Activated T-cell treated with anti-CD3 and anti-CD28 coated beads for 1 hour (primary cell): Measurements from ENCODE around the gene HCN2.

Experiments
- DNase-seq: peaks from one replicate; pipeline ENCODE4 v3.0.0-alpha.2; 2020; ENCODE audit warnings: low read depth

The HCN2 gene

DNA sequence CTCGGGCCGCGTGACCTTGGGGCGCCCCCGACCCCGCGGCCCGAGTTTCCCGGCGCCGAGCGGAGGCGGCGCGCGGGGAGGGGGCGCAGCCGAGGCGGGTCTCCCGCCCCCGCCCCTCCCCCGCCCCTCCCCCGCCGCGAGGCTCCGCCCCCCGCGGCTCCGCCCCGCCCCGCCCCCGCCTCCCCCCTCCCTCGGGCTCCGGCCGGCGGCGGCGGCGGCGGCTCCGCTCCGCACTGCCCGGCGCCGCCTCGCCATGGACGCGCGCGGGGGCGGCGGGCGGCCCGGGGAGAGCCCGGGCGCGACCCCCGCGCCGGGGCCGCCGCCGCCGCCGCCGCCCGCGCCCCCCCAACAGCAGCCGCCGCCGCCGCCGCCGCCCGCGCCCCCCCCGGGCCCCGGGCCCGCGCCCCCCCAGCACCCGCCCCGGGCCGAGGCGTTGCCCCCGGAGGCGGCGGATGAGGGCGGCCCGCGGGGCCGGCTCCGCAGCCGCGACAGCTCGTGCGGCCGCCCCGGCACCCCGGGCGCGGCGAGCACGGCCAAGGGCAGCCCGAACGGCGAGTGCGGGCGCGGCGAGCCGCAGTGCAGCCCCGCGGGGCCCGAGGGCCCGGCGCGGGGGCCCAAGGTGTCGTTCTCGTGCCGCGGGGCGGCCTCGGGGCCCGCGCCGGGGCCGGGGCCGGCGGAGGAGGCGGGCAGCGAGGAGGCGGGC lies at the start of gene HCN2:
Gene HCN2, plus strand, starts transcription at position 189 of the 703 bp plus-strand sequence. Its CDS starts 65 bp downstream, at position 254.
- no peak for DNase-seq

DNA sequence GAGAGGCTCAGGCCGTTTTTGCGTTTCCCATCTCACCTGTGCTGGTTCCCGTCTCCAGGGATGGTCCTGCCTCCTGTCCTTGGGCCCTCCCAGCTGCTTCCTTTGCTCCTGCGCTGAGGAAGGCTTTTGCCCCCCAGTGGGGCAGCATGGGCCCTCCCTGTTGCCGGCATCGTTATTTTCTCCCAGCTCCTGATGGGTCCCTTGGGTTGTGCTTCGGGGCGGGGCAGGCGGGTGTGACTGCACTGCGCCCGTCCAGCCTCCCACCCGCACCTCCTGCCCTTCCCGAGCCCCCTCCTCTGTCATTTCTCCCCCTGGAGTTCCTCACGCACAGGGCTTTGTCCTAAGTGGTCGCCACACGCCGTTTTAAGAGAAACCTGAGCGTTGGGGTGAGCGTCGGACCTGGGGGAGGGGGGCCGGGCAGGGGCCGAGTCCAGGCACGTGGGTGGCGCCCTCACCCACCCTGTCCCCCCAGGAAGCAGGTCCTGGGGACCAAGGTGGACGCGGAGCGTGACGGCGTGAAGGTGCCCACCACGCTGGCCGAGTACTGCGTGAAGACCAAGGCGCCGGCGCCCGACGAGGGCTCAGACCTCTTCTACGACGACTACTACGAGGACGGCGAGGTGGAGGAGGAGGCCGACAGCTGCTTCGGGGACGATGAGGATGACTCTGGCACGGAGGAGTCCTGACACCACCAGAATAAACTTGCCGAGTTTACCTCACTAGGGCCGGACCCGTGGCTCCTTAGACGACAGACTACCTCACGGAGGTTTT lies 48.6 kb upstream of the HCN2 start:
- no peak for DNase-seq

- no peak for DNase-seq
Observed at GRCh38 chr19:541699-542098, 48.0 kb upstream of the HCN2 start.

DNA sequence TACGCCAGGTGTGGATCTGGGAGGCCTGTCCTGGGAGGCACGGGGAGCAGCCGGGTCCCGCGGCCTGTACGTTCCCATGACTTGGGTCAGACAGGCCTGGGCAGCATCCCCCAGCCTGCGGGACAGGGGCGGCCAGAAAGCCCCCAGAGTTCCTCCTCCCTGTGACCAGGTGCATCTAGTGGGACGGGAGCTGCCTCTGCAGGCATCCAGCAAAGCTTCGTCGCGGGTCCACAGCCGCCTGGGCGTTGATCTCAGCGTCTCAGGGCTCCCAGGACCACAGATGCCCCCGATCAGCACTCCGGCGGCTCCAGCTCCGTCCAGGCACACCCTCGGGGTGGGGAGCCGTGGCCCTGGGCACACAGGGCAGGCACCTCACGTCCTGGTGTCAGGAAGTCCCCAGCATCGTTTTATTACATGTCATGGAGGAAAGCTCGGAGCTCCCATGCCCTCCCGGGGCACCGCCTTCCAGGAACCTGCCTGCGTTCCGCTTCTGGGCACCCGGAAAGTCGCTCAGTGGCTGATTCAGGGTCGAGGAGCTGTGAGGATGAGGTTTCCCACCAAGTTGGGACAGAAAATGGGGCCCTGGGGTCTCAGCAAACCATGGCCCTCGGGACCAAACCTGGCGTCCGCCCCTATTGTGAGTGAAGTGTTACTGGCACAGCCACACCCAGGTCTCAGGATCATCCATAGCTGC lies 47.4 kb upstream of the HCN2 start:
- DNase-seq: no peak

DNA sequence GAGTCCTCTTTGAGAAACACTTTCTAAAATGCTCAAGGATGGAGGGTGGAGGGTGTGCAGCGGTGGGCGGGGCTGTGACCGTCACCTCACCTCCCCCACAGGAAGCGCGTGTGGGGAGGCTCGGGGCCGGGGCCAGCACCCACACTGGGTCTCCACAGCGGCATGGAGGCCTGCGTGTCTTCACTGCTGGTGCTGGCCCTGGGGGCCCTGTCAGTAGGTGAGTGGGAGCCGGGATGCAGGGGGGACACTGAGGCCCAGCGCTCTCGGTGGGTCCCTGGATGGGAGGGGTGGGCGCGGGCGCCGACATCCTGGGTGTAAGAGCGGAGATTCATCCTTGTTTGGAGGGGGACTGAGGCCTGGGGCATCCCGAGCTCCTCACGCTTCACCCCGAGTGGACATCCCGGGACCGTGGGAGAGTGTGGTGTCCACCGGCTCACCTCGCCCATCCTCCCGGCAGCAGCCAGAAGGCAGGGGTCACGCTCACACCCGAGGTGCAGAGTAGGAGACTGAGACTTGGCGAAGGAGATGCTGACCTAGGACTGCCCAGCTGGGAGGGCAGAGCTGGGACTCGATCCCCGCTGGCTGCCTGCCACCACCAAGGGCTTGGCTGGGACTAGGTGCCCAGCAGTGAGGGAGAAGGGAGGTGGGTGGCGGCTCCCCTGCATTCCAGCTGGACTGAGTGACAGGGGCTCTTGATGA lies 45.6 kb upstream of the HCN2 start, which contains the start of gene GZMM:
Gene GZMM, plus strand, starts transcription at position 144 of the 699 bp plus-strand sequence. Its CDS starts 19 bp downstream, at position 163.
- peak; percentile 68 for DNase-seq

DNA sequence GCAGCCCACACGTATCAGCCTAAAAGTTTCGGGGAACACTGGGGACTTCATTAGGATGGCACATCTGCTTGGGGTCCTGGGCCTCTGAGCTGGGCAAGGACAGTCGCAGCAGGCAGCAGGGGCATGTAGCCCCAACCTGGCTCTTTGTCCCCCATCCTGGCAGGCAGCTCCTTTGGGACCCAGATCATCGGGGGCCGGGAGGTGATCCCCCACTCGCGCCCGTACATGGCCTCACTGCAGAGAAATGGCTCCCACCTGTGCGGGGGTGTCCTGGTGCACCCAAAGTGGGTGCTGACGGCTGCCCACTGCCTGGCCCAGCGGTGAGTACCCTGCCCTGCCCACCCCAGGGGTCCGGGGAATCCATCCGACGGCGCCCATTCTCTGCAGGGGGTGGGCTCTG lies 42.6 kb upstream of the HCN2 start:
- no peak for DNase-seq

DNA sequence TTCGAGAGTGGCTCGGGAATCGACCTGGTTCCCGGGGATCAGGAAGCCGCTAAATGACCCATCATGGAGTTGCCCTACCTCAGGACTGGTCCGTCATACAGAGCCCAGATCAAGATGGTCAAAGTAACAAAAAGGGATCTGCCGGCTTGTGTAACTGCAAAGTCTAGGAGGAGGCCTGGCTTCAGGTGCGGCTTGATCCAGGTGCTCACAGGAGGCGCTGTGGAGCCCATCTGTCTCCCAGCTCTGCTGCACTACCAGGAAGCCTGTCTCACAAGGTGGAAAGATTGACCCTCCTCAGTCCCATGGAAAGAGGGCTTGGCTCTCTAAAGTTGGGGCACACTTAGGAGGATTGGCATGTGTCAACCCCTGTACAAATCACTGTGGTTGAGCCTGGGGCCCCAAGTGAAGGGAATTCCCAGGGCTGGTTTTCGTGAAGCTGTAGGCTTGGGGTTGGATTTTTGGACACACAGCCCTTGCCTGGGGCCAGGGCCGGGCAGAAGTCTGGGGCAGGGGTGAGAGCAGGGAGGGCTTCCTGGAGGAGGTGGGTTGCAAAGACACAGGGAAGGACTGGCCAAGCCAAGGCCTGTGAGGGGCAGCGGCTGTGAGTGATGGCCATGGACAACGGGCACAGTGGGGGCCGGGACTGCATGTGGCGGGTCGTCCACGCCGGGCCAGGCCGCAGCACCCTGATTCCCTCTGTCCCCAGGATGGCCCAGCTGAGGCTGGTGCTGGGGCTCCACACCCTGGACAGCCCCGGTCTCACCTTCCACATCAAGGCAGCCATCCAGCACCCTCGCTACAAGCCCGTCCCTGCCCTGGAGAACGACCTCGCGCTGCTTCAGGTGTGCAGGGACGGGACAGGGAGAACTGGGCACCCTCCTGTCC lies 41.6 kb upstream of the HCN2 start:
- no peak for DNase-seq

DNA sequence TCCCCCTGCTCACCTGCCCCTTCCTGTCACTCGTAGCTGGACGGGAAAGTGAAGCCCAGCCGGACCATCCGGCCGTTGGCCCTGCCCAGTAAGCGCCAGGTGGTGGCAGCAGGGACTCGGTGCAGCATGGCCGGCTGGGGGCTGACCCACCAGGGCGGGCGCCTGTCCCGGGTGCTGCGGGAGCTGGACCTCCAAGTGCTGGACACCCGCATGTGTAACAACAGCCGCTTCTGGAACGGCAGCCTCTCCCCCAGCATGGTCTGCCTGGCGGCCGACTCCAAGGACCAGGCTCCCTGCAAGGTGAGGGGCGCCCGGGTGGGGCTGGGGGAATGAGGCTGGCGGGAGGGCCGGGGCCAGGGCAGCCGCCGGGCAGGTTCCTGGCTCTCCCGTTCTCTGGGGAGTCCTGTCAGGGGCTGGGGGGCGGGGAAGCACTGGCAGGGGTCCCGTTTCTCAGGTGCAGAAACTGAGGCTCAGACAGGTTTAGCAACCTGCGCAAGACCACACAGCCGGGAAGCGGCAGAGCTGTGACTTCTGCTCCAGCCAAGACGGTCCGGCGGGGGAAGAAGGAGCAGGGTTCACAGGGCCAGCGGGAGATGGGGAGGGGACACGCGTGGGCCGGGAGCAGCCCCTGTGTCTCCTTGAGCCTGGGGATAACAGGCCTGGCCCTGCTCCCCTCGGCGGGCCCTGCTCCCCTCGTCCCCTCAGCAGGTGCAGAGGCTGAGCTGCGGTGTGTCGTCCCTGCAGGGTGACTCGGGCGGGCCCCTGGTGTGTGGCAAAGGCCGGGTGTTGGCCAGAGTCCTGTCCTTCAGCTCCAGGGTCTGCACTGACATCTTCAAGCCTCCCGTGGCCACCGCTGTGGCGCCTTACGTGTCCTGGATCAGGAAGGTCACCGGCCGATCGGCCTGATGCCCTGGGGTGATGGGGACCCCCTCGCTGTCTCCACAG lies 40.5 kb upstream of the HCN2 start:
- no peak for DNase-seq

DNA sequence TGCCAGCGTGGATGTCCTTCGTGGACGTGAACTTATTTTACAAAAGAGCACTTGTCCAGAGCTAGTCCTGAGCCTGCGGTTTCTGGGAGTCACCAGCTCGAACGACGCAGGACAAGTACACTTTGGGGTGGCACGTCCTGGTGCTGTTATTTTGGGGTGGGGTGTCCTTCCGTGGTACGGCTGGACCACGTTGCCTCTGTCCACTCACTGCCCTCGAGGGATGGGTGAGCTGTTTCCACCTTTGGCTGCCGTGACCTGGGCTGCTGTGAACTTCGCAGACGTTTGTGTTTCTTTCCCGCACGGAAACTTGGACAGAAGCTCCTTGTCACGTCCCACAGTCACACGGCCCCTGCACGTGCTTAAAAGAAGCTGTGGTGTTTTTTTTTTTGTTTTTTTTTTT lies 34.9 kb upstream of the HCN2 start:
- no peak for DNase-seq

DNA sequence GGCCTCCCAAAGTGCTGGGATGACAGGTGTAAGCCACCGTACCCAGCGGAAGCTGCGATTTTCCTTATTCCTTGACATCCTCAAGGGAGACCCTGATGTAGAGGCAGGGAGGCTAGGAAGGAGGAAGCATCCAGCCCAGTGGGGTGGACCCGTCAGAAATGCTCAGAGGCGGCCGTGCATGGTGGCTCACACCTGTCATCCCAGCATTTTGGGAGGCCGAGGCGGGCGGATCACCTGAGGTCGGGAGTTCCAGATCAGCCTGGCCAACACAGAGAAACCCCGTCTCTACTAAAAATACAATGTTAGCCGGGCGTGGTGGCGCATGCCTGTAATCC lies 34.2 kb upstream of the HCN2 start:
- no peak for DNase-seq

DNA sequence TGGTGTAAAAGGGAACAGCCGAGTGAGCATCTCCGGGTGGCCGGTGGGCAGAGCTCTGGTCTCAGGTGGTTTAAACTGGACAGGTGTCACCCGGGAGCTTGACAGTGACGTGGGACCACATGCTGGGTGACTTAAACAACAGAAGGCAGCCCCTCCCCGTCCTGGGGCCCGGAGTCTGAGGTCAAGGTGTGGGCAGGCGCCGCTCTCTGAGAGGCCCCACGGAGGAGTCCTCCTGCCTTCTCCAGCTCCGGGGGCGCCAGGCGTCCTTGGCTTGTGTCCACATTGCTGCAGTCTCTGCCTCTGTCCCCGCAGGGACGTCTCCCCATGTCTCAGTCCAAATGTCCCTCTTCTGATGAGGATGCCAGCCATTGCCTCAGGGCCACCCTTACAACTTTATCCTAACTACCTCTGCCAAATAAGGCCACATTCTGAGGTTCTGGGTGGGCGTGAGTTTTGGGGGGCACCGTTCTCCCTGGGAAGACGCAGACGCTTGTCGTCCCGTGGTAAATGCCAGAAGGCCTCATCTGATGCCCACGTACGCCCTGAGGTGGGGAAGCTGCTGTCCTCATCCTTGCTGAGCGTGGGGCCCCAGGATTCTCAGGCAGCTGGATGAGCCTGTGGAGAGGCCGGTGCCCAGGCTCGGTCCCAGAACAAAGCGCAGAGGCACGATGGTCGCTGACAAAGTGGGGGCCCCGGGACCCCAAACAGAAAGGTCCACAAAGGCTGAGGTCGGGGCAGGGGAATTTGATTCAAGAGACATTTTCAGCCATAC lies 32.9 kb upstream of the HCN2 start:
- DNase-seq: no peak

GRCh38 chr19:558770-559439 lies 30.8 kb upstream of the HCN2 start:
- DNase-seq: no peak

DNA sequence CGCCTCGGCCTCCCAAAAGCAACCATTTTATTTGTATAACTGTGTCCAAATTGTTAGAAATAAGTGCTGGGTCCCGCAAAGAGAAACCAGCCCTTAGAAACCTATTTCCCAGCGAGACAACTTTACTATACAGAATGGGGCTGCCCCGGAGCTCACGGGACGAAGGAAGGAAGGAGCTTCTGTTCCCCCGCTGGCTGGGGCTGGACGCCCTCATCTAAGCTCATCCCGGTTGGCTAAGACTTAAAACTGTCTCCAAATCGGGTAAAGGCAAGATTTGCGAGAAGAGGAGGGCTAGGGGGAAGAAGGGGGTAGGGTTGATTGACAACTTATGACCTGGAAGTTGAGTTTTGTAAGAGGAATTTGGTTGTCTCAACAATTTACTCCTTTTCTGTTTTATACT lies 29.6 kb upstream of the HCN2 start:
- DNase-seq: no peak

DNA sequence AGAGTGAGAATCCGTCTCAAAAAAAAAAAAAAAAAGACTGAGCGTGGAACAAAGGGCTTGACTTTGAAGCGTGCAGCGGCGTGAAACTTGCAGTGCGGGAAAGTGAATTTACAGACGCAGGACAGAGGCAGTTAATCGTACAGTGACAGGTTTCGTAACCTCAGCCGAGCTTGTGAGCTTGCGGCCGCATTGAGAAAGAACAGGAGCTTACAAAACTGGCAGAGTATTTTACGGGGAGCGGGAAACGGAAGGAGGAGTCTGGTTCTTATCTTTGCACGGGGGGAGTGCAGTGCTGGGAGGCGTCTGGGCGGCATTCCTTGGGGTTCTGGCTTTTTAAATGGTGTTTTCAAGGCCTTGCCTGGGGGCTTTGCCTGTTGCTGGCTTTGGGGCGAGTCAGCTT lies 23.3 kb upstream of the HCN2 start:
- DNase-seq: no peak

DNA sequence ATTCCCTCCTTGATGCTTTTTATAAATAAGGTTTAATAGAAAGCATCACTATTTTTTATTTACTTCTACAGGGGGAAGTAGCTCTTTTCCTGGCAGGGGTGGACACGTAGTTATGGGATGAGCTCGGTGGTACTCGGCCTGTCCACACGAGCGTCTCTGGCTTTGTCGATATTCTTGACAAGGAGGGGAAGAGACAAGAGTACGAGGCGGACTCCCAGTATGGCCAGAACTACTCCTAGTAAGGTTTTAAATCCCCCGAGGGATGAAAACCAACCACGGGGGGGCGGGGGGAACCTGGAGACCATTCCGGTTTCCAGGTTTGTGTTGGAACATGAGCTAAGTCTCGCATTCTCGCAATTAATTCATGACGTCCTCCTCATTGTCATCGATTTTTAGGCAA lies 22.8 kb upstream of the HCN2 start:
- DNase-seq: no peak

DNA sequence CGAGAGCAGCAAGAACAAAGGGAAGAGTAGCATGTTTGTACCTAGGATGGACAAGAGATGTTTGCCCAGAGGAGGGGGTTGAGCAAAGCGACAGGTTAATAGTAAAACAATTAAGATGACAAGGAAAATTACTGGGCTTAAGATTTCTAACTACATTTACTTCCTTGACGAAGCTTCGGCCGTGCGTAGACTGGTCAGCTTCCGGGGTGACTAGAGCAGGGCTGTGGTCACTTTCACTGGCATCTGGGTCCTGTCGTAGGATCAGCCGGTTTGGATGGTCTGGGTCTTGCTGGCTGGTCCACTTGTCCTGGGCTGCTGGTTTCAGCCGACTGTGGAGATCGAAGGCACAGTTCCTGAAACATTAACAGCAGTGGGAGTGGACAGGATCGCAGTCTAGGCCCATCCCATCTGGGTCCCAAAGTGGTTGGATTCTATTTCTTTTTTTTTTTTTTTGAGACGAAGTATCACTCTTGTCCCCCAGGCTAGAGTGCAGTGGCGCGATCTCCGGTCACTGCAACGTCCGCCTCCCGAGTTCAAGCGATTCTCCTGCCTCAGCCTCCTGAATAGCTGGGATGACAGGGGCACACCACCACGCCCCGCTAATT lies 22.3 kb upstream of the HCN2 start:
- no peak for DNase-seq

GRCh38 chr19:570251-570686 lies 19.4 kb upstream of the HCN2 start:
- DNase-seq: no peak

DNA sequence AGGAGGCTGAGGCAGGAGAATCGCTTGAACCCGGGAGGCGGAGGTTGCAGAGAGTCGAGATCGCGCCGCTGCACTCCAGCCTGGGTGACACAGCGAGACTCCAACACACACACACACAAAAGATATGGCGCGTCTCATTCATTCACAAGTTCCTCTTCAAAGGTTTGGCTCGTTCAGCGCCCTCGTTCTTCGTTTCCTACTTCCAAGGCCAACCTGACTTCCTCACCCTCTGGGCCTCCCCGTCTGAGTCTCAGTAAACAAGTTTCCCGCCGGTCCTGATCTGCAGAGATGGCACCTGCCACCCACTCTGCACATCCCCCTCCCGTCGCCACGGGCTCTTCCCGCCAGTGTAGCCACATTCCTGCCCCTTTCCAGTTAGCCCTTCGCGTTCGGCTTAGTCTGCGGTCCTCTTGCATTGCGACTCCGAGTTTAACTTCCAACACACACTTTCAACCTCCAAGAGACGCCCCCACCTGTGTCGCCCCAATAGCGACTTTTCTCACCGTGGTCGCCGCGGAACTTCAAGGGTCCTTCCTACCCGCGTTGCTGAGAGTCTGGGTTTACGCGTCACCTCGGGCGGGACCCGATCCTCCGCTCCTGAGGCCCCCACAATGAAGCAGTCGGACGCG lies 18.6 kb upstream of the HCN2 start:
- peak; percentile 33 for DNase-seq
